PC-9 (cell line): ENCODE results near the gene SLC25A34. TPM values are rescaled to one million over a fixed set of nuclear protein-coding genes. Genes with fewer than 3 reads are reported as not detected.

Experiments used
- BruUV-seq: library from RNA; stranded (reverse); fragments of 400-500 nt; replicated peaks from 2 replicates; lab custom pipeline; 2021; lab: Mats Ljungman, UMichigan
- CTCF ChIA-PET: fragments of 300-600 bp; sonication (Branson Sonifier 250); formaldehyde crosslinking; loops from one replicate; lab custom pipeline; 2022; ENCODE audit warnings: antibody characterized with exemption; lab: Charles Lee
- POLR2A ChIA-PET: fragments of 300-600 bp; sonication (Branson Sonifier 250); formaldehyde crosslinking; loops from one replicate; lab custom pipeline; 2022; ENCODE audit warnings: antibody characterized with exemption; ENCODE audit not compliant: unreplicated experiment; lab: Charles Lee
- DNase-seq, 2 experiments: peaks; one replicate each; pipeline versions ENCODE4 v3.0.0 to v3.0.0-alpha.2; 2015 to 2022; ENCODE audit warnings: mixed read lengths in 1 of 2
- H2AFZ ChIP-seq: fragments of 200-600 bp; sonication (generic); 2 replicates; pipeline ENCODE4 v1.8.1; 2017; ENCODE audit warnings: antibody characterized with exemption
- H3F3A ChIP-seq: fragments of 200-600 bp; sonication (generic); 2 replicates; pipeline ENCODE4 v1.8.1; 2017; ENCODE audit warnings: antibody characterized with exemption, mild to moderate bottlenecking, low read depth; ENCODE audit not compliant: insufficient read depth
- H3K27ac ChIP-seq: fragments of 200-600 bp; sonication (generic); 2 replicates; pipeline ENCODE4 v1.6.1; 2016; ENCODE audit warnings: mixed run types
- H3K27me3 ChIP-seq: fragments of 200-600 bp; sonication (generic); 2 replicates; pipeline ENCODE4 v1.6.1; 2016; ENCODE audit warnings: low read depth, mixed run types; ENCODE audit not compliant: insufficient read depth
- H3K36me3 ChIP-seq: fragments of 200-600 bp; sonication (generic); 2 replicates; pipeline ENCODE4 v1.6.1; 2016; ENCODE audit warnings: low read depth, mixed run types
- H3K4me1 ChIP-seq: fragments of 200-600 bp; sonication (generic); replicated peaks from 2 replicates; pipeline ENCODE4 v1.6.1; 2016; ENCODE audit warnings: mixed run types; ENCODE audit not compliant: insufficient read depth
- H3K4me2 ChIP-seq: fragments of 200-600 bp; sonication (generic); 2 replicates; pipeline ENCODE4 v1.6.1; 2017; ENCODE audit warnings: mixed run types
- H3K4me3 ChIP-seq: fragments of 200-600 bp; sonication (generic); 2 replicates; pipeline ENCODE4 v1.6.1; 2016; ENCODE audit warnings: mixed run types
- H3K79me2 ChIP-seq: fragments of 200-600 bp; sonication (generic); 2 replicates; pipeline ENCODE4 v1.6.1; 2017; ENCODE audit warnings: low read depth, mixed run types
- H3K9me2 ChIP-seq: fragments of 200-600 bp; sonication (generic); 2 replicates; pipeline ENCODE4 v1.8.1; 2017; ENCODE audit warnings: mild to moderate bottlenecking; ENCODE audit not compliant: insufficient read depth
- H3K9me3 ChIP-seq: fragments of 200-600 bp; sonication (generic); 2 replicates; pipeline ENCODE4 v1.8.1; 2016; ENCODE audit warnings: low read depth; ENCODE audit not compliant: insufficient read depth
- H4K20me1 ChIP-seq: fragments of 200-600 bp; sonication (generic); 2 replicates; pipeline ENCODE4 v1.8.1; 2017; ENCODE audit not compliant: insufficient read depth
- EZH2 ChIP-seq: fragments of 200-600 bp; sonication (generic); IDR thresholded peaks from 2 replicates; pipeline ENCODE4 v1.8.0; 2017; ENCODE audit warnings: antibody characterized with exemption, low read depth
- intact Hi-C: fragments of 100-400 bp; cut with micrococcal nuclease; formaldehyde crosslinking; loops from one replicate; pipeline ENCODE4 v1.10.0; 2022; ENCODE audit not compliant: unreplicated experiment
- total RNA-seq: library from RNA; stranded (reverse); gene quantifications from 2 replicates; pipeline ENCODE4 v1.2.3, GENCODE V29; 2021
- TF ChIP-seq, protein P1 (sequence below): fragments of 200-600 bp; sonication (generic); conservative IDR thresholded peaks from 2 replicates; pipeline ENCODE4 v1.6.1; 2017; ENCODE audit warnings: mixed run types, antibody characterized with exemption, mild to moderate bottlenecking, moderate library complexity

Gene SLC25A34
- total RNA-seq, 1 experiment from 2014 or later: 1.7 TPM

DNA sequence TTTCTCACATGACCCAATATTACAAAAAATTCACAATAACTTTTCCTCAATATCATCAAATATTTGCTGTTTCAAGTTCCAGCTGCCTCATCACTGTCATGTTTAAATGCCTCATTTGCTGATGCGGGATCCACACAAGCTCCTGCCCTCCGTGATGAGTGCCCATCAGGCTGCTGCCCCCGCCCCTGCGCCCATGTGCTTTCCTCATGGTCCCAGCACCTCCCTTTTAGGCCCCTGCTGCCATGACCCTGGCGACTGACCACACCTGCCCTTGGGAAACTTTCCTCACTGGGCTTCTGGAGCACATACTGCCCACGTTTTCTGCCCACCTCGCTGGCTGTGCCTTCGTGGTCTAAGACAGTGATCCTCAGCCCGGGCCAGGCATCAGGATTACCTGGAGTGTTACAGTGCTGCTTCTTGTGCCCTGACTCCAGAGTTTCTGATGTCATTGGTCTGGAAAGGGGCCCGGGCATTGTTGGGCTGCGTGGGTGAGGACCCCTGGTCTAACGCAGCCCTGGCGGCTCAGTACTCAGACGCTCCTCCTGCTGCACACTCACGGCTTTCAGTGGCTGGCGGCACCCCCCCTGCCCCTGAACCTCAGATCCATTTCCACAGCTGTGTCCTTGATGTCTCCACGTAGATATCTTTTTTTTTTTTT lies 31.4 kb upstream of the SLC25A34 start:
- Histone ChIP-seq H3K4me1 (no peaks in the 10 kb centered on the region), H3K79me2 (no peaks in the 10 kb centered on the region)
- intact Hi-C loops: no loop called here

DNA sequence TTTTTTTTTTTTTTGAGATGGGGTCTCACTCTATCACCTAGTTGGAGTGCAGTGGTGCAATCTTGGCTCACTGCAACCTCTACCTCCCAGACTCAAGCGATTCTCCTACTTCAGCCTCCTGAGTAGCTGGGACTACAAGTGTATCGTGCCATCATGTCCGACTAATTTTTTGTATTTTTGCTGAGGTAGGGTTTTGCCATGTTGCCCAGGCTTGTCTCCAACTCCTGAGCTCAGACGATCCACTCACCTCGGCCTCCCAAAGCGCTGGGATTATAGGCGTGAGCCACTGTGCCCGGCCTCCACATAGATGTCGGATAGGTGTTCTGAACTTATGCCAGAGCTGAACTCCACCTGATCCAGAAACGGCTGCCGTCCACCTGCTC lies 30.9 kb upstream of the SLC25A34 start:
- H3K4me3 ChIP-seq: no peak overlapping the region
- no peak overlapping the region for H3K27ac ChIP-seq
- no peaks in the 10 kb centered on the region for H3K36me3 ChIP-seq
- H3K9me3 ChIP-seq: no peaks in the 10 kb centered on the region
- POLR2A ChIA-PET: no interaction called here
- H3K9me2 ChIP-seq: no peaks in the 10 kb centered on the region
- DNase-seq: no peak
- no TSS peak for BruUV-seq
- H2AFZ ChIP-seq: no peak overlapping the region
- H3K4me1 ChIP-seq: no peaks in the 10 kb centered on the region
- H4K20me1 ChIP-seq: no peaks in the 10 kb centered on the region
- no peaks in the 10 kb centered on the region for H3F3A ChIP-seq
- CTCF ChIA-PET: no interaction called here
- TF ChIP-seq, protein P1, sequence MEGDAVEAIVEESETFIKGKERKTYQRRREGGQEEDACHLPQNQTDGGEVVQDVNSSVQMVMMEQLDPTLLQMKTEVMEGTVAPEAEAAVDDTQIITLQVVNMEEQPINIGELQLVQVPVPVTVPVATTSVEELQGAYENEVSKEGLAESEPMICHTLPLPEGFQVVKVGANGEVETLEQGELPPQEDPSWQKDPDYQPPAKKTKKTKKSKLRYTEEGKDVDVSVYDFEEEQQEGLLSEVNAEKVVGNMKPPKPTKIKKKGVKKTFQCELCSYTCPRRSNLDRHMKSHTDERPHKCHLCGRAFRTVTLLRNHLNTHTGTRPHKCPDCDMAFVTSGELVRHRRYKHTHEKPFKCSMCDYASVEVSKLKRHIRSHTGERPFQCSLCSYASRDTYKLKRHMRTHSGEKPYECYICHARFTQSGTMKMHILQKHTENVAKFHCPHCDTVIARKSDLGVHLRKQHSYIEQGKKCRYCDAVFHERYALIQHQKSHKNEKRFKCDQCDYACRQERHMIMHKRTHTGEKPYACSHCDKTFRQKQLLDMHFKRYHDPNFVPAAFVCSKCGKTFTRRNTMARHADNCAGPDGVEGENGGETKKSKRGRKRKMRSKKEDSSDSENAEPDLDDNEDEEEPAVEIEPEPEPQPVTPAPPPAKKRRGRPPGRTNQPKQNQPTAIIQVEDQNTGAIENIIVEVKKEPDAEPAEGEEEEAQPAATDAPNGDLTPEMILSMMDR: no peak
- no peak for TF ChIP-seq EZH2
- intact Hi-C loops: no loop called here
- no peak overlapping the region for H3K4me2 ChIP-seq
- no peaks in the 10 kb centered on the region for H3K27me3 ChIP-seq
- no peaks in the 10 kb centered on the region for H3K79me2 ChIP-seq

More for the DNA sequence above, 31.4 kb upstream of the SLC25A34 start:
- Histone ChIP-seq H3K36me3 (no peaks in the 10 kb centered on the region), H3K9me3 (no peaks in the 10 kb centered on the region), H3K4me2 (no peak overlapping the region), H3K4me3 (no peak overlapping the region), H4K20me1 (no peaks in the 10 kb centered on the region), H2AFZ (no peak overlapping the region), H3K27me3 (no peaks in the 10 kb centered on the region), H3K9me2 (no peaks in the 10 kb centered on the region), H3F3A (no peaks in the 10 kb centered on the region), H3K27ac (no peak overlapping the region)
- TF ChIP-seq EZH2: no peak
- TF ChIP-seq, protein P1: no peak
- POLR2A ChIA-PET: no interaction called here
- CTCF ChIA-PET: no interaction called here
- no peak for DNase-seq
- BruUV-seq: no TSS peak

DNA sequence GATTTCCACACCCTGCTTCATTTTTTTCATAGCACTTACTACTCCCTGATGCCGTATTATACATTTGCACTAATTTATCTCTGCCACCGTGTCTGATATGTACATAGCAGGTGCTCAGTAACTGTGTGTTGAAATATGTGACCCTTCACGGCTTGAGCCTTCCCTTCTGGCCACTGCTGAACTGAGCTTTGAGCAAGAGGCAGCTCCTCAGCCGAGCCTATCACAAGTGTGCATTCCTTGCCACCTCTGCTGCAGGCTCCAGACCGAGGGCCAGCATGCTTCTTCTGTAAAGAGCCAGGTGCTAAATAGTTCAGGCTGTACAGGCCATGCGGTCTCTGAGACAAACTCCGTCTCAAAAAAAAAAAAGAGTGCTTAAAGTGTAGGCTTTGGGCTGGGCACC lies 29.3 kb upstream of the SLC25A34 start:
- Histone ChIP-seq H3K27me3 (no peaks in the 10 kb centered on the region), H3K36me3 (no peaks in the 10 kb centered on the region), H3K27ac (no peak overlapping the region), H3K9me3 (no peaks in the 10 kb centered on the region), H3K4me3 (no peak overlapping the region), H3K9me2 (no peaks in the 10 kb centered on the region), H4K20me1 (no peaks in the 10 kb centered on the region), H2AFZ (no peak overlapping the region), H3K4me1 (no peaks in the 10 kb centered on the region), H3K4me2 (no peak overlapping the region), H3K79me2 (no peaks in the 10 kb centered on the region), H3F3A (no peaks in the 10 kb centered on the region)
- ChIA-PET CTCF (no interaction called here), POLR2A (no interaction called here)
- no peak for DNase-seq
- BruUV-seq: no TSS peak
- intact Hi-C loops: no loop called here
- TF ChIP-seq EZH2: no peak
- TF ChIP-seq, protein P1: no peak
